A549 (cell line): ENCODE results near the gene KRT79. TPM values are rescaled to one million over a fixed set of nuclear protein-coding genes. Genes with fewer than 3 reads are reported as not detected.

Experiments used
- ATAC-seq, 2 experiments: fragments of 200-7000 bp in 1 of 2; fragments of >200 bp in 1 of 2; cut with Nextera tagmentation in 1 of 2; cut with Tn5 transposase in 1 of 2; 3 replicates each; pipeline versions ENCODE4 v1.8.0 to v1.9.1; 2018 to 2020; ENCODE audit warnings: mild to moderate bottlenecking in 1 of 2, moderate library complexity in 1 of 2
- CTCF ChIA-PET: fragments of 300-600 bp; sonication (Branson Sonifier 250); formaldehyde crosslinking; extraction: SDS; loops from one replicate; lab custom pipeline; 2021; ENCODE audit warnings: antibody characterized with exemption, inconsistent platforms; lab: Yijun Ruan, JAX
- POLR2A ChIA-PET: fragments of 350-600 bp; formaldehyde crosslinking; extraction: SDS; loops from one replicate; lab custom pipeline; 2021; ENCODE audit warnings: antibody characterized with exemption, inconsistent platforms; lab: Yijun Ruan, JAX
- DNase-seq, 2 experiments: peaks; one replicate each; pipeline versions ENCODE4 v3.0.0 to v3.0.0-alpha.2; 2011 to 2016; ENCODE audit warnings: low read depth in 1 of 2, low spot score in 1 of 2
- FAIRE-seq: peaks from 2 replicates; lab custom pipeline; 2011; peaks lifted over from hg19 to GRCh38; lab: Jason Lieb, UNC
- H3K27ac ChIP-seq, 2 experiments: fragments of >200 bp; sonication (Bioruptor Twin); formaldehyde crosslinking; 3 replicates each; pipeline ENCODE4 v1.5.1; 2016 to 2017
- H3K4me1 ChIP-seq: fragments of >200 bp; sonication (Bioruptor Twin); formaldehyde crosslinking; 3 replicates; pipeline ENCODE4 v1.6.1; 2016
- H3K4me2 ChIP-seq: fragments of >200 bp; sonication (Bioruptor Twin); formaldehyde crosslinking; 3 replicates; pipeline ENCODE4 v1.6.1; 2016
- H3K4me3 ChIP-seq: fragments of >200 bp; sonication (Bioruptor Twin); formaldehyde crosslinking; 3 replicates; pipeline ENCODE4 v1.5.1; 2016
- H3K9me3 ChIP-seq: fragments of >200 bp; sonication (Bioruptor Twin); formaldehyde crosslinking; 3 replicates; pipeline ENCODE4 v1.6.1; 2016
- BHLHE40 ChIP-seq: IDR thresholded peaks from 2 replicates; pipeline ENCODE4 v1.6.1; 2012; ENCODE audit warnings: low read depth, low read length, inconsistent platforms
- CBX2 ChIP-seq: fragments of 200-600 bp; sonication (generic); IDR thresholded peaks from 2 replicates; pipeline ENCODE4 v1.6.1; 2016; ENCODE audit warnings: low read depth, mild to moderate bottlenecking, borderline replicate concordance
- CEBPB ChIP-seq, 2 experiments: fragments of >200 bp in 1 of 2; sonication (Bioruptor Twin) in 1 of 2; formaldehyde crosslinking in 1 of 2; IDR thresholded peaks; 2 replicates each; pipeline ENCODE4 v1.6.1; 2012 to 2016
- CHD4 ChIP-seq: fragments of 200-600 bp; sonication (generic); IDR thresholded peaks from 2 replicates; pipeline ENCODE4 v1.6.1; 2016; ENCODE audit warnings: antibody characterized with exemption, mild to moderate bottlenecking, borderline replicate concordance
- E2F6 ChIP-seq: IDR thresholded peaks from 2 replicates; pipeline ENCODE4 v1.6.1; 2012; ENCODE audit warnings: low read depth, borderline replicate concordance
- EHF ChIP-seq: fragments of 250-450 bp; sonication (Bioruptor Pico); IDR thresholded peaks from 2 replicates; pipeline ENCODE4 v1.5.0; 2020; ENCODE audit warnings: mild to moderate bottlenecking
- ESRRA ChIP-seq: fragments of 150-350 bp; IDR thresholded peaks from 2 replicates; pipeline ENCODE4 v1.6.1; 2014; ENCODE audit warnings: mild to moderate bottlenecking, low read length, borderline replicate concordance
- FOSB ChIP-seq: fragments of 250-450 bp; sonication (Bioruptor Pico); IDR thresholded peaks from 2 replicates; pipeline ENCODE4 v1.5.0; 2020; ENCODE audit warnings: mild to moderate bottlenecking, moderate library complexity
- FOSL2 ChIP-seq, 2 experiments: fragments of 450-650 bp in 1 of 2; fragments of >200 bp in 1 of 2; sonication (Bioruptor Twin) in 1 of 2; formaldehyde crosslinking; IDR thresholded peaks; 2 replicates each; pipeline versions ENCODE4 v1.5.0 to v1.6.1; 2016 to 2020; ENCODE audit warnings: mild to moderate bottlenecking in 1 of 2, moderate library complexity in 1 of 2
- GATA3 ChIP-seq: IDR thresholded peaks from 2 replicates; pipeline ENCODE4 v1.6.1; 2012; ENCODE audit warnings: borderline replicate concordance
- HDAC2 ChIP-seq: fragments of 200-600 bp; sonication (generic); IDR thresholded peaks from 2 replicates; pipeline ENCODE4 v1.6.1; 2016
- HMGXB4 ChIP-seq: fragments of 250-450 bp; sonication (Bioruptor Pico); IDR thresholded peaks from 2 replicates; pipeline ENCODE4 v1.5.0; 2021; ENCODE audit warnings: mild to moderate bottlenecking, moderate library complexity, borderline replicate concordance
- HOXB13 ChIP-seq: fragments of 250-450 bp; sonication (Bioruptor Pico); IDR thresholded peaks from 2 replicates; pipeline ENCODE4 v1.5.0; 2020; ENCODE audit warnings: low read depth, mild to moderate bottlenecking, moderate library complexity
- HOXB5 ChIP-seq: fragments of 250-450 bp; sonication (Bioruptor Pico); IDR thresholded peaks from 2 replicates; pipeline ENCODE4 v1.5.0; 2020; ENCODE audit warnings: mild to moderate bottlenecking, moderate library complexity
- JUN ChIP-seq, 2 experiments: fragments of >200 bp; sonication (Bioruptor Twin); formaldehyde crosslinking; IDR thresholded peaks; 2 replicates in 1 of 2; 3 replicates in 1 of 2; pipeline ENCODE4 v1.6.1; 2016 to 2017
- JUNB ChIP-seq: fragments of >200 bp; sonication (Bioruptor Twin); formaldehyde crosslinking; IDR thresholded peaks from 2 replicates; pipeline ENCODE4 v1.6.1; 2016
- KDM1A ChIP-seq: fragments of 200-600 bp; sonication (generic); IDR thresholded peaks from 2 replicates; pipeline ENCODE4 v1.6.1; 2016; ENCODE audit warnings: low read depth, mild to moderate bottlenecking
- MAFK ChIP-seq: fragments of 450-650 bp; IDR thresholded peaks from 2 replicates; pipeline ENCODE4 v1.6.1; 2014; ENCODE audit not compliant: partially characterized antibody
- MAX ChIP-seq: IDR thresholded peaks from 2 replicates; pipeline ENCODE4 v1.6.1; 2012
- MAZ ChIP-seq: fragments of 150-350 bp; IDR thresholded peaks from 2 replicates; pipeline ENCODE4 v1.6.1; 2014; ENCODE audit warnings: antibody characterized with exemption, low read depth, low read length, borderline replicate concordance
- NFE2L2 ChIP-seq: fragments of 150-350 bp; conservative IDR thresholded peaks from 2 replicates; pipeline ENCODE4 v1.6.1; 2014; ENCODE audit warnings: low read length
- NR3C1 ChIP-seq: fragments of >200 bp; sonication (Bioruptor Twin); formaldehyde crosslinking; IDR thresholded peaks from 3 replicates; pipeline ENCODE4 v1.6.1; 2017
- PHF8 ChIP-seq: fragments of 200-600 bp; sonication (generic); IDR thresholded peaks from 2 replicates; pipeline ENCODE4 v1.6.1; 2016; ENCODE audit warnings: low read depth, mild to moderate bottlenecking, antibody characterized with exemption, moderate library complexity, borderline replicate concordance
- RARB ChIP-seq: fragments of 250-450 bp; sonication (Bioruptor Pico); IDR thresholded peaks from 2 replicates; pipeline ENCODE4 v1.8.0; 2021; ENCODE audit warnings: mild to moderate bottlenecking, moderate library complexity
- RCOR1 ChIP-seq: fragments of 150-350 bp; IDR thresholded peaks from 2 replicates; pipeline ENCODE4 v1.6.1; 2014; ENCODE audit warnings: antibody characterized with exemption, low read length, low read depth
- SMC3 ChIP-seq: fragments of >200 bp; sonication (Bioruptor Twin); formaldehyde crosslinking; IDR thresholded peaks from 3 replicates; pipeline ENCODE4 v1.6.1; 2018; ENCODE audit warnings: inconsistent platforms
- SREBF2 ChIP-seq: fragments of 450-650 bp; IDR thresholded peaks from 2 replicates; pipeline ENCODE4 v1.6.1; 2014; ENCODE audit warnings: mild to moderate bottlenecking, moderate library complexity
- TP53 ChIP-seq: fragments of 250-450 bp; sonication (Bioruptor Pico); IDR thresholded peaks from 2 replicates; pipeline ENCODE4 v1.5.0; 2021; ENCODE audit warnings: mild to moderate bottlenecking, moderate library complexity
- ZNF302 ChIP-seq: fragments of 250-450 bp; sonication (Bioruptor Pico); IDR thresholded peaks from 2 replicates; pipeline ENCODE4 v1.9.0; 2021; ENCODE audit warnings: inconsistent platforms, mild to moderate bottlenecking, moderate library complexity
- ZSCAN20 ChIP-seq: fragments of 250-450 bp; sonication (Bioruptor Pico); IDR thresholded peaks from 2 replicates; pipeline ENCODE4 v1.8.0; 2022; ENCODE audit warnings: mild to moderate bottlenecking, moderate library complexity
- WGBS: methylation state at CpG from one replicate; pipeline ENCODE4 v1.1.6; 2017; ENCODE audit errors: missing lambda C conversion rate; 5-methylcytosine and 5-hydroxymethylcytosine counted together
- polyA plus RNA-seq, 4 experiments: library from polyadenylated mRNA; depleted of rRNA in 3 of 4; stranded (reverse); fragments of >200 nt; fragmentation: RNase III in 1 of 4; extraction: RNeasy Plus Mini Kit Qiagen cat#74134 plus additional on column Dnase treatment in 1 of 4; gene quantifications; 2 replicates in 3 of 4; 3 replicates in 1 of 4; pipeline ENCODE4 v1.2.3, GENCODE V29; 2011 to 2017

KRT79 gene
- polyA plus RNA-seq, 2 of the 4 experiments (the other 2 are of a cell fraction): 0.05 TPM; not detected in 1

- H3K4me3 ChIP-seq: no peak overlapping the region
- no peaks in the 10 kb centered on the region for H3K9me3 ChIP-seq
- WGBS: 92% methylated on average over 10 of the region's 11 CpGs
- FAIRE-seq (no peak), ATAC-seq (no peak), DNase-seq (no peak)
- ChIA-PET POLR2A (no interaction called here), CTCF (interaction anchor here (0.7 to 0.9 kb wide), 3 partner anchors 21 to 505 kb away, joined by 3 to 5 read pairs (median 3); no protein-coding TSS in a partner anchor)
- H3K4me1 ChIP-seq: peaks cover 9% of the 10 kb centered on the region
- no peak overlapping the region for H3K27ac ChIP-seq
- no peak for TF ChIP-seq ESRRA
- no peak for TF ChIP-seq MAZ
- TF ChIP-seq NFE2L2: no peak
- no peak for TF ChIP-seq PHF8
- TF ChIP-seq NR3C1: no peak
- TF ChIP-seq BHLHE40: no peak
- no peak for TF ChIP-seq CEBPB (IDR thresholded peaks at IDR 0.05)
- TF ChIP-seq CBX2: no peak
- no peak for TF ChIP-seq HOXB5 (CRISPR knock-in tag)
- TF ChIP-seq ZSCAN20 (CRISPR knock-in tag): no peak
- TF ChIP-seq FOSB (CRISPR knock-in tag): no peak
- TF ChIP-seq CHD4: no peak
- TF ChIP-seq HOXB13 (CRISPR knock-in tag): no peak
- TF ChIP-seq ZNF302 (CRISPR knock-in tag): no peak
- TF ChIP-seq JUNB: no peak
- TF ChIP-seq EHF (CRISPR knock-in tag): no peak
- no peak for TF ChIP-seq MAX
- no peak overlapping the region for H3K4me2 ChIP-seq
Measured at GRCh38 chr12:52844386-52844785, 10.3 kb upstream of the KRT79 start.

GRCh38 chr12:52839436-52840105 is 5.5 kb upstream of the KRT79 start:
- CTCF ChIA-PET: interaction anchor here (0.7 to 2.0 kb wide), 5 partner anchors 20 to 465 kb away, joined by 3 to 4 read pairs (median 3); no protein-coding TSS in a partner anchor

More at GRCh38 chr12:52839436-52840105, 5.5 kb upstream of the KRT79 start:
- Histone ChIP-seq H3K4me2 (no peak overlapping the region), H3K9me3 (no peaks in the 10 kb centered on the region), H3K4me3 (no peak overlapping the region), H3K4me1 (peaks cover 13% of the 10 kb centered on the region; the same call in 2 of the 3 replicates), H3K27ac (no peak overlapping the region)
- 81% methylated on average over 18 of the region's 18 CpGs for WGBS
- FAIRE-seq: no peak
- POLR2A ChIA-PET: no interaction called here
- ATAC-seq: no peak
- no peak for DNase-seq
- no peak for TF ChIP-seq HMGXB4 (CRISPR knock-in tag)
- TF ChIP-seq FOSB (CRISPR knock-in tag): no peak
- TF ChIP-seq RARB (CRISPR knock-in tag): no peak
- no peak for TF ChIP-seq MAFK
- TF ChIP-seq HDAC2: no peak
- TF ChIP-seq GATA3: no peak
- TF ChIP-seq TP53 (CRISPR knock-in tag): no peak
- no peak for TF ChIP-seq FOSL2 (IDR thresholded peaks at IDR 0.05)
- TF ChIP-seq FOSL2 (CRISPR knock-in tag; IDR thresholded peaks at IDR 0.05): no peak
- no peak for TF ChIP-seq SMC3
- no peak for TF ChIP-seq KDM1A
- TF ChIP-seq JUN (IDR thresholded peaks at IDR 0.05): no peak
- TF ChIP-seq CBX2: no peak
- no peak for TF ChIP-seq PHF8
- TF ChIP-seq E2F6: no peak
- no peak for TF ChIP-seq RCOR1
- TF ChIP-seq SREBF2: no peak
- TF ChIP-seq MAZ: no peak
